Lung (tissue), 12 donors: Measurements from ENCODE around the gene COL6A2. TPM values are rescaled to one million over a fixed set of nuclear protein-coding genes. Genes with fewer than 3 reads are reported as not detected.

Source experiments
- ATAC-seq: fragments of 200-7000 bp; cut with Tn5 transposase; one replicate; pipeline ENCODE4 v1.9.1; 2020; ENCODE audit warnings: moderate number of reproducible peaks; ENCODE audit not compliant: insufficient read depth, low FRiP score
- DNase-seq, 3 donors: peaks; one replicate each; pipeline ENCODE4 v3.0.0-alpha.2; 2013 to 2017
- H3K27ac ChIP-seq, 2 donors: one replicate each; pipeline ENCODE4 v1.5.1; 2013; ENCODE audit warnings: mild to moderate bottlenecking in 2 of 2, moderate library complexity in 2 of 2, control low read depth in 1 of 2, inconsistent platforms in 1 of 2, low read depth in 1 of 2, low read length in 1 of 2
- H3K27me3 ChIP-seq, 3 donors: one replicate each; pipeline ENCODE4 v1.5.1; 2013; ENCODE audit warnings: low read length in 2 of 3; ENCODE audit not compliant: control insufficient read depth in 3 of 3, insufficient read depth in 3 of 3
- H3K36me3 ChIP-seq, 4 donors: one replicate each; pipeline ENCODE4 v1.5.1; 2013; ENCODE audit warnings: low read length in 4 of 4, mild to moderate bottlenecking in 1 of 4, moderate library complexity in 1 of 4; ENCODE audit not compliant: control insufficient read depth in 4 of 4, insufficient read depth in 4 of 4
- H3K4me1 ChIP-seq, 5 donors: one replicate each; pipeline ENCODE4 v1.5.1; 2013; ENCODE audit warnings: low read length in 5 of 5, mild to moderate bottlenecking in 2 of 5, moderate library complexity in 1 of 5; ENCODE audit not compliant: control insufficient read depth in 5 of 5, insufficient read depth in 5 of 5
- H3K4me3 ChIP-seq: one replicate; pipeline ENCODE4 v1.5.1; 2013; ENCODE audit warnings: mild to moderate bottlenecking, control low read depth, moderate library complexity
- H3K9ac ChIP-seq, 2 donors: one replicate each; pipeline ENCODE4 v1.5.1; 2013; ENCODE audit warnings: low read length in 2 of 2, control low read depth in 1 of 2; ENCODE audit not compliant: insufficient read depth in 1 of 2
- H3K9me3 ChIP-seq, 4 donors: one replicate each; pipeline ENCODE4 v1.5.1; 2013; ENCODE audit warnings: low read length in 3 of 4, mild to moderate bottlenecking in 1 of 4, moderate library complexity in 1 of 4; ENCODE audit not compliant: control insufficient read depth in 4 of 4, insufficient read depth in 3 of 4
- CTCF ChIP-seq: IDR thresholded peaks from 2 replicates; pipeline ENCODE4 v1.5.1; 2012; ENCODE audit warnings: mild to moderate bottlenecking; ENCODE audit errors: control extremely low read depth, extremely low read depth
- WGBS, 2 donors: extraction: QIAGEN DNeasy Blood & Tissue Kit; methylation state at CpG; one replicate each; pipeline ENCODE4 v1.1.7; 2013; 5-methylcytosine and 5-hydroxymethylcytosine counted together
- polyA plus RNA-seq, 2 donors: library from polyadenylated mRNA; stranded (reverse); fragments of 200-250 nt; gene quantifications; one replicate each; pipeline ENCODE4 v1.2.1, GENCODE V29; 2013
- total RNA-seq, 2 donors: library from RNA; depleted of rRNA in 1 of 2; stranded (reverse); fragments of >200 nt in 1 of 2; gene quantifications; one replicate each; pipeline ENCODE4 v1.2.1, GENCODE V29; 2014 to 2021
- donor health status: control.
- donor health status: control.
- donor health status: Bipolar disorder and iron deficiency.
- donor health status: healthy.
- donor health status: DM: yes; HTN: yes; CAD: no.

The COL6A2 gene
- total and polyA plus RNA-seq, 4 donors = 192 to 466 (median 292) TPM

GRCh38 chr21:46111193-46111571, 13.3 kb downstream of the COL6A2 start:
- peak overlapping the region in 1 of 2 donors; percentile 12 for H3K27ac ChIP-seq
- H3K4me1 ChIP-seq = peaks cover 0 to 5% (median 0%) of the 10 kb centered on the region in 5 donors
- WGBS, 2 donors = 88 to 91% methylated on average over 7 to 12 of the region's 12 CpGs
- H3K27me3 ChIP-seq = no peaks in the 10 kb centered on the region
- TF ChIP-seq CTCF = no peak
- DNase-seq = no peak
- H3K9ac ChIP-seq = no peak overlapping the region
- no peak for ATAC-seq
- no peak overlapping the region for H3K4me3 ChIP-seq
- H3K9me3 ChIP-seq = peaks cover 0 to 10% (median 6%) of the 10 kb centered on the region in 4 donors
- H3K36me3 ChIP-seq = peaks cover 4 to 30% (median 20%) of the 10 kb centered on the region in 4 donors

GRCh38 chr21:46111857-46112724, 14.2 kb downstream of the COL6A2 start:
- DNase-seq = peak in 1 of 3 donors; percentile 11
- TF ChIP-seq CTCF = no peak
- no peak overlapping the region for H3K4me3 ChIP-seq
- no peak overlapping the region for H3K27ac ChIP-seq
- no peaks in the 10 kb centered on the region for H3K27me3 ChIP-seq
- no peak for ATAC-seq
- peaks cover 6 to 39% (median 26%) of the 10 kb centered on the region in 4 donors for H3K36me3 ChIP-seq
- peaks cover 0 to 10% (median 6%) of the 10 kb centered on the region in 4 donors for H3K9me3 ChIP-seq
- 95% methylated on average over 68 to 69 of the region's 69 CpGs for WGBS, 2 donors
- H3K4me1 ChIP-seq = peaks cover 0 to 5% (median 0%) of the 10 kb centered on the region in 5 donors
- H3K9ac ChIP-seq = no peak overlapping the region

- 93 to 96% methylated on average over 18 to 20 of the region's 20 CpGs for WGBS, 2 donors
- no peak for ATAC-seq
- H3K4me1 ChIP-seq = peaks cover 0 to 5% (median 0%) of the 10 kb centered on the region in 5 donors
- H3K9ac ChIP-seq = no peak overlapping the region
- peaks cover 0 to 10% (median 6%) of the 10 kb centered on the region in 4 donors for H3K9me3 ChIP-seq
- DNase-seq = no peak
- no peaks in the 10 kb centered on the region for H3K27me3 ChIP-seq
- TF ChIP-seq CTCF = no peak
- H3K27ac ChIP-seq = no peak overlapping the region
- no peak overlapping the region for H3K4me3 ChIP-seq
- H3K36me3 ChIP-seq = peaks cover 6 to 45% (median 28%) of the 10 kb centered on the region in 4 donors
Observed at GRCh38 chr21:46112725-46113215, 14.9 kb downstream of the COL6A2 start.
